ENCODE measurements around the gene NF2.

The NF2 gene

DNA sequence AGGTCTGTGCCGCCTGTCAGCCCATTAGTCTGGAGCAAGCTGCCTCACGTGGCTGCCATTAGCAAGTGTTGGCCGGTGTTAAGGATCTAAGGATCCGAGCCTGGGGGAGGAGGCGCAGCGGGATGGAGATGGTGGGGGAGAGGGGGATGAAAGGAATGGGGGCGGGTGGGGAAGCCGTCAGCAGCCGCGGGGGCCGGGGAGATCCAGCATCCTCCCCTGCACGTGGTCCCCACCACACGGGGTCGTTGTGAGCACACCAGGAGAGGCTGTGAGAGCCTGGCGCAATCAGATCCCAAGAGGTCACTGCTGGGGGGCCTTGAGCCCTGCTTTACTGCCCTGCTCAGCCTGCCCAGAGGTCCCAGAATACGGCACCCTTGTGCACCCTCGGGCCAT, 123.7 kb downstream of the NF2 start:
- no peak overlapping the region for H3K4me2 ChIP-seq (ENCODE audit: low read depth, low read length, poor library complexity, severe bottlenecking)
- H3K9ac ChIP-seq (ENCODE audit: low read depth, low read length, poor library complexity, severe bottlenecking), result no peak overlapping the region
- H3K27me3 ChIP-seq (ENCODE audit: insufficient read depth, low read length, poor library complexity, severe bottlenecking), result no peaks in the 10 kb centered on the region
- no peaks in the 10 kb centered on the region for H3K9me2 ChIP-seq (replicated peaks; ENCODE audit: low read depth, low read length)
- H3K79me2 ChIP-seq (ENCODE audit: insufficient read depth, low read length), result no peaks in the 10 kb centered on the region
- H3F3A ChIP-seq (ENCODE audit: low read depth), result no peaks in the 10 kb centered on the region
- TF ChIP-seq, protein P1, sequence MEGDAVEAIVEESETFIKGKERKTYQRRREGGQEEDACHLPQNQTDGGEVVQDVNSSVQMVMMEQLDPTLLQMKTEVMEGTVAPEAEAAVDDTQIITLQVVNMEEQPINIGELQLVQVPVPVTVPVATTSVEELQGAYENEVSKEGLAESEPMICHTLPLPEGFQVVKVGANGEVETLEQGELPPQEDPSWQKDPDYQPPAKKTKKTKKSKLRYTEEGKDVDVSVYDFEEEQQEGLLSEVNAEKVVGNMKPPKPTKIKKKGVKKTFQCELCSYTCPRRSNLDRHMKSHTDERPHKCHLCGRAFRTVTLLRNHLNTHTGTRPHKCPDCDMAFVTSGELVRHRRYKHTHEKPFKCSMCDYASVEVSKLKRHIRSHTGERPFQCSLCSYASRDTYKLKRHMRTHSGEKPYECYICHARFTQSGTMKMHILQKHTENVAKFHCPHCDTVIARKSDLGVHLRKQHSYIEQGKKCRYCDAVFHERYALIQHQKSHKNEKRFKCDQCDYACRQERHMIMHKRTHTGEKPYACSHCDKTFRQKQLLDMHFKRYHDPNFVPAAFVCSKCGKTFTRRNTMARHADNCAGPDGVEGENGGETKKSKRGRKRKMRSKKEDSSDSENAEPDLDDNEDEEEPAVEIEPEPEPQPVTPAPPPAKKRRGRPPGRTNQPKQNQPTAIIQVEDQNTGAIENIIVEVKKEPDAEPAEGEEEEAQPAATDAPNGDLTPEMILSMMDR (conservative IDR thresholded peaks at IDR 0.05; ENCODE audit: low read length), result peak; percentile 37; the same call in 1 of the 2 replicates
- TF ChIP-seq EZH2phosphoT487 (IDR thresholded peaks at IDR 0.05; ENCODE audit: borderline replicate concordance), result no peak
- no peaks in the 10 kb centered on the region for H3K4me1 ChIP-seq (ENCODE audit: insufficient read depth, low read length, poor library complexity, severe bottlenecking)
- H3K9me3 ChIP-seq (ENCODE audit: insufficient read depth, low read depth, low read length), result no peaks in the 10 kb centered on the region
- no peak overlapping the region for H2AFZ ChIP-seq (ENCODE audit: low read length)
- H3K4me3 ChIP-seq (ENCODE audit: low read length, poor library complexity, severe bottlenecking), result no peak overlapping the region
- H3K36me3 ChIP-seq (ENCODE audit: insufficient read depth, low read length), result no peaks in the 10 kb centered on the region
- no peaks in the 10 kb centered on the region for H4K20me1 ChIP-seq (ENCODE audit: insufficient read depth, low read length, poor library complexity, severe bottlenecking)

DNA sequence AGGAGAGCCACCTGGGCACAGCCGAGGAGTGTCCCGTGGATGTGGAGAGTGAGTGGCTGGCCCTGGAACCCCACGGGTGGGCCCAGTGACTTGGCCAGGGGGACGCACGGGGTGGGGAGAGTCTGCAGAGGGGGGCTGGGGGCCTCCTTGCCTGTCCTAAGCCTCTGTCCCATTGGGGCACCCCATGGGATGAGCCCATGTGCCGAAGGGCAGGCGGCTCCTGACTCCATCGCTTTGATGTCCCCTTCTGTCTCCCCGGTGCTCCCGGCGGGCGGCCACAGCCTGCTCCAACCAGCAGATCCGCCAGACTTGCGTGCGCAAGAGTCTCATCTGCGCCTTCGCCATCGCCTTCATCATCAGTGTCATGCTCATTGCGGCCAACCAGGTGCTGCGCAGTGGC, 125.7 kb downstream of the NF2 start:
- no peak overlapping the region for H3K4me3 ChIP-seq (ENCODE audit: low read length, poor library complexity, severe bottlenecking)
- H3K4me1 ChIP-seq (ENCODE audit: insufficient read depth, low read length, poor library complexity, severe bottlenecking), result no peaks in the 10 kb centered on the region
- no peak overlapping the region for H2AFZ ChIP-seq (ENCODE audit: low read length)
- no peaks in the 10 kb centered on the region for H3K79me2 ChIP-seq (ENCODE audit: insufficient read depth, low read length)
- no peaks in the 10 kb centered on the region for H3F3A ChIP-seq (ENCODE audit: low read depth)
- no peaks in the 10 kb centered on the region for H3K9me3 ChIP-seq (ENCODE audit: insufficient read depth, low read depth, low read length)
- TF ChIP-seq, protein P1 (conservative IDR thresholded peaks at IDR 0.05; ENCODE audit: low read length), result no peak
- TF ChIP-seq EZH2phosphoT487 (IDR thresholded peaks at IDR 0.05; ENCODE audit: borderline replicate concordance), result no peak
- H3K4me2 ChIP-seq (ENCODE audit: low read depth, low read length, poor library complexity, severe bottlenecking), result no peak overlapping the region
- no peaks in the 10 kb centered on the region for H3K36me3 ChIP-seq (ENCODE audit: insufficient read depth, low read length)
- no peaks in the 10 kb centered on the region for H3K27me3 ChIP-seq (ENCODE audit: insufficient read depth, low read length, poor library complexity, severe bottlenecking)
- no peak overlapping the region for H3K9ac ChIP-seq (ENCODE audit: low read depth, low read length, poor library complexity, severe bottlenecking)
- H3K9me2 ChIP-seq (replicated peaks; ENCODE audit: low read depth, low read length), result no peaks in the 10 kb centered on the region
- no peaks in the 10 kb centered on the region for H4K20me1 ChIP-seq (ENCODE audit: insufficient read depth, low read length, poor library complexity, severe bottlenecking)

DNA sequence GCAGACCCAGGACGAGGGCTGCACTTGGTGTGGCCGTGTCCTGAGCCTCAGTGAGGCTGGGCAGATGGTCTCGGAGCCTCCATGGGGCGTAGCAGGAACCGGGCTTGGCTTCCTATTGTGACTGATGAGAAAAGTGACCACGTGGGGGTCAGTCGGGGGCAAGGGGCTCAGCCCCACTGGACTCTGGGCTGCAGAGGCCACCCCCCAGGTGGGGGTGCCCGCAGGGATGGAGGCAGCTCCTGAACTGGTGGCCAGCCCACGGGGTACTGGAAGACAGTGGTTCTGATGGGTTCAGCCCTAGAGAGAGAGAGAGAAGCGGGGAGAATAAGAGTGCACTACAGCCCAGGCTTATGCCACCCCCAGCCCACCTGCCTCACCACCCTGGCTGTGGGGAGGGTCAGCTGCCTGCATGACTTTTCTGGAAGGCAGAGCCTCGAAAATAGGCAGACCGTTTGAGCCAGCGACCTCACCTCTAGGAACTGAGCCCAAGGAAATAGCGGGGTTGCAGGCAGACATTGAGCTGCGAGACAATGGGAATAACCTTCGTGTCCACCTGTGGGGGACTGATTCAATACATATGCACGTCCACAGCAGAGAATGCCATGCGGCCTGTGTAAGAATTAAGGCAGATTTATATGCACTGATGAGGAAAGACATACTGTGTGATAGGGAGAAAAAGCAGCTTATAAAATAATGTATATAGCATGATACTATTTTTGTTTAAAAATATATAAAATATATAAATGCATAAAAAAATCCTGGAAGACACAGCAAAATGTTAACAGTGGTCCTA, 127.8 kb downstream of the NF2 start:
- no peaks in the 10 kb centered on the region for H3K4me1 ChIP-seq (ENCODE audit: insufficient read depth, low read length, poor library complexity, severe bottlenecking)

More for the DNA sequence above, 127.8 kb downstream of the NF2 start:
- Histone ChIP-seq H3K27me3 (ENCODE audit: insufficient read depth, low read length, poor library complexity, severe bottlenecking) (no peaks in the 10 kb centered on the region), H3F3A (ENCODE audit: low read depth) (no peaks in the 10 kb centered on the region), H3K9me3 (ENCODE audit: insufficient read depth, low read depth, low read length) (no peaks in the 10 kb centered on the region), H3K36me3 (ENCODE audit: insufficient read depth, low read length) (no peaks in the 10 kb centered on the region), H3K9ac (ENCODE audit: low read depth, low read length, poor library complexity, severe bottlenecking) (no peak overlapping the region), H3K79me2 (ENCODE audit: insufficient read depth, low read length) (no peaks in the 10 kb centered on the region), H3K9me2 (replicated peaks; ENCODE audit: low read depth, low read length) (no peaks in the 10 kb centered on the region), H3K4me3 (ENCODE audit: low read length, poor library complexity, severe bottlenecking) (no peak overlapping the region), H2AFZ (ENCODE audit: low read length) (no peak overlapping the region), H3K4me2 (ENCODE audit: low read depth, low read length, poor library complexity, severe bottlenecking) (no peak overlapping the region), H4K20me1 (ENCODE audit: insufficient read depth, low read length, poor library complexity, severe bottlenecking) (no peaks in the 10 kb centered on the region)
- TF ChIP-seq, protein P1 (conservative IDR thresholded peaks at IDR 0.05; ENCODE audit: low read length), result no peak
- TF ChIP-seq EZH2phosphoT487 (IDR thresholded peaks at IDR 0.05; ENCODE audit: borderline replicate concordance), result no peak
